Activated CD4-positive, alpha-beta T cell treated with anti-CD3 and anti-CD28 coated beads, Interleukin-2, Interleukin-4, amounts not matched to agents 100 ng/mL and 50 ng/mL, durations not matched to agents 16 hours and 8 hours (primary cell): Measurements from ENCODE around the gene PGLYRP4.
A peak's percentile ranks its signal among the peaks of the same experiment; 100 is the strongest.
"Not testable (repeated sequence)": the region's sequence is repeated elsewhere in the genome, so short reads cannot be mapped to it uniquely, and the experiment has no call there.

Experiments
- DNase-seq: peaks from one replicate; pipeline ENCODE4 v3.0.0-alpha.2; 2020; ENCODE audit warnings: low spot score

The PGLYRP4 gene

DNA sequence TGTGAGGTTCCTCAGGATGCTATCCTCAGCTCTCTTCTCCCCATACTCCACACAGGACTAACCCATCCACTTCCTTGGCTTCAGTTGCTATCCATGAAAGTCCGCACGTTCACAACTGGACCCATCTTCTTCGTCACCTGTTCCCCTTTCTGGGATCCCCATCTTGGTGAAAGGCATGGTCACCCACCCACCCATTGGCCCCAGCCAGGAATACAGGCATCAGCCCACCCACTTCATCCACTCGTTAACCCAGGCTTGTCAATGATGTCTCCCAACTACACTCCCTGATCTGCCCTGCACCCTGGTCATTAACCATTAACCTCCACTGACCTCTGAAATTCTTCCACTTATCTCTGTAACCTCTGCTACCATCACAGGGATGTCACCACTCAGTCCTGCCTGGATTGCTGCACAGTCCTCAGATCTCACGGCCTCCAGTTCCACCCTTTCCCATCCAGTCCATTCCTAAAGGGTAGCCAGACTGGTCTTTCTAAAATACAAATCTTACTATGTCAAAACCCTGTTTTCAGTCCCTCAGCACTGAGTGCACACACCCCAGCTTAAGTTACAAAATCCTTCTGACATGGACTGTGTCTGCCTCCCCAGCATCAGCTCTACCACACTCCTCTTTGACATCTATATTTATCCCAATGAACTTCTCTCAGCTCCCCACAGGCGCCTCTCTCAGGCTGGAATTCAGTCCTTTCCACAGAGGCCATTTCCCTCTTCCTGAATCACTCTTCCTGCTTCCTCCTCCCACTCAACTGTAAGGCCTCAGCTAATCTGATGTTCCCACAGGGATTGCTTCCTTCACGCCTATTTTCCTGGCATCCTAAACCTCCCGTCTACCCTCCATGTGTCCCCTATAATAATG lies 10.4 kb downstream of the PGLYRP4 start:
- no peak for DNase-seq

- DNase-seq = no peak
Measured at GRCh38 chr1:153336650-153337049, 12.0 kb downstream of the PGLYRP4 start.

DNA sequence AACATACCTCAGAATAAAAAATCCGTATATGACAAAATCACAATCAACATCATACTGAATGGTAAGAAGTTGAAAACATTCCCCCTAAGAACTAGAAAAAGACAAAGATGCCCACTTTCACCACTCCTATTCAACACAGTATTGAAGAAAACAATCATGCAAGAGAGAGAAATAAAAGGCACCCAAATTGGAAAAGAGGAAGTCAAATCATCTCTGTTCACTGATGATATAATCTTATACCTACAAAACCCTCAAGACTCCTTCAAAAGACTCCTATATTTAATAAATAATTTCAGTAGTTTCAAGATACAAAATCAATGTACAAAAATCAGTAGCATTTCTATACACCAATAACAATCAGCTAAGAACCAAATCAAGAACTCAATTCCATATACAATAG lies 14.7 kb downstream of the PGLYRP4 start:
- no peak for DNase-seq

- no peak for DNase-seq
Measured at GRCh38 chr1:153324912-153325311, 23.7 kb downstream of the PGLYRP4 start.

DNA sequence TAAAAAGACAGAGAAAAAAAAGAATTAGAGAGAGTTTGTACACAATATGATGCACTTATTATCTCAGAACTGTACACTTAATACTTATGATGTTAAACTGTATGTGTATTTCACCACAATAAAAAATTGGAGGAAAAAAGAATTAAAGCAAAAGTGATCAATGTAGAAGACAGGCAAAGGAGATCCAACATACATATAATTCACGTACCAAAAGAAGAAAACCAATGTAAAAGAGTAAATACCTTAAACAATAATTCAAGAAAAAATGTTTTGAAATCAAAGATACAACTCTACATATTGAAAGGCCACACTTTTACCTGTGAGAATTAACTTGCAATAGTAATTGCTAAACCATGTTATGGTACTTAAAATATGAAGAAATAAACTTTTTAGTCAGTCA lies 26.1 kb downstream of the PGLYRP4 start:
- DNase-seq = no peak

- DNase-seq = not testable (repeated sequence)
Measured at GRCh38 chr1:153318145-153318544, 30.5 kb downstream of the PGLYRP4 start.

DNA sequence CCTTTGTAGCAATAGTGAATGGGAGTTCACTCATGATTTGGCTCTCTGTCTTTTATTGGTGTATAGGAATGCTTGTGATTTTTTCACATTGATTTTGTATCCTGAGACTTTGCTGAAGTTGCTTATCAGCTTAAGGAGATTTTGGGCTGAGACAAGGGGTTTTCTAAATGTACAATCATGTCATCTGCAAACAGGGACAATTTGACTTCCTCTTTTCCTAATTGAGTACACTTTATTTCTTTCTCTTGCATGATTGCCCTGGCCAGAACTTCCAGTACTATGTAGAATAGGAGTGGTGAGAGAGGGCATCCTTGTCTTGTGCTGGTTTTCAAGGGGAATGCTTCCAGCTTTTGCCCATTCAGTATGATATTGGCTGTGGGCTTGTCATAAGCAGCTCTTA lies 32.6 kb downstream of the PGLYRP4 start:
- not testable (repeated sequence) for DNase-seq

DNA sequence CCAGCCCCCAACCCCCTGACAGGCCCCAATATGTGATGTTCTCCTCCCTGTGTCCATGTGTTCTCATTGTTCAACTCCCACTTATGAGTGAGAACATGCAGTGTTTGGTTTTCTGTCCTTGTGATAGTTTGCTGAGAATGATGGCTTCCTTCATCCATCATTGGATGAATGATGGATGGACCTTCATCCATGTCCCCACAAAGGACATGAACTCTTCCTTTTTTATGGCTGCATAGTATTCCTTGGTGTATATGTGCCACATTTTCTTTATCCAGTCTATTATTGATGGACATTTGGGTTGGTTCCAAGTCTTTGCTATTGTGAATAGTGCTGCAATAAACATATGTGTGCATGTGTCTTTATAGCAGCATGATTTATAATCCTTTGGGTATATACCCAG lies 34.3 kb downstream of the PGLYRP4 start:
- DNase-seq = not testable (repeated sequence)

DNA sequence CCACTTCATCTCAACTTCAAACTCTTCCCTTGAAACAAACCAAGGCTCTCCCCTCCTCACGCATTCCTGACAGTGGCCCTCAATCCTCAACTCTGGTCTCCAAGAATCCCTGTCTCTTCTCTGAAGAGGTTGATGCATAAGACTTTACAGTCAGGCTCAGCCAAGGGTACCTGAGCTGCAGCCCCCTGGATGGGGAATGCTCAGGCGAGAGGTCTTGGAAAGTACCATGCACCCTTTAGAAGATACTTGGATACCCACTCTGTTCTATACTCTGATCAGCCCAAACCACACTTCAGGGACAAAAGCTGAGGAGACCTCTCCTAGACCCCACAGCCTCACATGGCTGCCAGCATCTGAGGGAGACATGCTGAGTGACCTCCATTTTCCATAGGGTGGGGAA lies 35.4 kb downstream of the PGLYRP4 start:
- no peak for DNase-seq

- no peak for DNase-seq
Measured at GRCh38 chr1:153312570-153313186, 36.0 kb downstream of the PGLYRP4 start, which contains the start of gene PGLYRP3. Gene PGLYRP3, minus strand, starts transcription at chr1:153312952. Its CDS starts 2,287 bp downstream, at chr1:153310665.

GRCh38 chr1:153310526-153310925 lies 38.1 kb downstream of the PGLYRP4 start:
- no peak for DNase-seq

- DNase-seq = no peak
Measured at GRCh38 chr1:153309441-153309840, 39.2 kb downstream of the PGLYRP4 start.

GRCh38 chr1:153308540-153308939 lies 40.1 kb downstream of the PGLYRP4 start:
- DNase-seq = no peak

GRCh38 chr1:153307221-153307600 lies 41.4 kb downstream of the PGLYRP4 start:
- DNase-seq = no peak

- no peak for DNase-seq
Measured at GRCh38 chr1:153306303-153307220, 42.1 kb downstream of the PGLYRP4 start.

- DNase-seq = no peak
Measured at GRCh38 chr1:153305682-153306081, 43.0 kb downstream of the PGLYRP4 start.

DNA sequence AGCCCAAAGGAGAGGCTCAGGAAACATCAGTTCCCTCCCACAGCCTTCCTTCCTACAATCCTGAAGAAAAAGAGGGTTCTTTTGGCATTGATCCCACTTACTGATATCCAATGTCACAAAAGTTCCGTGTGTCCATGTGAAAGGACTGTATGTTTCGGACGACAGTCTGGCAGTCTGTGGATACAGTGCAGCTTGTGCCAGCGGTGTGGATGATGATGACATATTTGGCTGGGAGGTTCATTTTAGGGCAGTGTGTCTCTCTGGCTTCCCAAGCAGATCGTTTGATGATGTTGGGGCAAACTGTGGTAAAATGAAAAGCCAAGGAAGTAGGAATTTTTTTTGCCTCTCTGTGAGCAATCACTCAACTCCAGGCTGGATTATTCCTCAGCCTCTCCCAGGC lies 46.3 kb downstream of the PGLYRP4 start:
- DNase-seq = no peak

- peak; percentile 41 for DNase-seq
Measured at GRCh38 chr1:153293851-153294250, 54.8 kb downstream of the PGLYRP4 start.

GRCh38 chr1:153293480-153293775 lies 55.2 kb downstream of the PGLYRP4 start:
- DNase-seq = no peak

- no peak for DNase-seq
Measured at GRCh38 chr1:153292740-153293479, 55.7 kb downstream of the PGLYRP4 start.

DNA sequence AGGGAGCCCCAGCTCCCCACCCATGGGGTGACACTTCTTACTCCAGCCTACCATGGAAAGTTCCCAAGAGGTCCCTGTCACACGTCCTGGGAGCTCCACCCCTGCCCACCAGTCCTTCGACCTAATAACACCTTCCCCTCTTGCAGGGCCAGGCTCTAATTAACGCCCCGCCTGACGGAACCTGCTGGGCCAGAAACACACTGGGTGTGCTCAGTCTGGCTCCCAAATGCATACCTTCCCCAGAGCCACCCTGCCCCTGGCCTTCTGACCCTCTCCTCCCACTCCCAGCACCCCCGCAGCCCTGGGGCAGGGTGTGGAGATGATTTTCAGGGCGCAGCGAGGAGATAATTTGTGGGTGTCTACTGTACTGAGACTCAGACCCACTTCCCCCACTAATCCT lies 56.5 kb downstream of the PGLYRP4 start:
- DNase-seq = no peak

DNA sequence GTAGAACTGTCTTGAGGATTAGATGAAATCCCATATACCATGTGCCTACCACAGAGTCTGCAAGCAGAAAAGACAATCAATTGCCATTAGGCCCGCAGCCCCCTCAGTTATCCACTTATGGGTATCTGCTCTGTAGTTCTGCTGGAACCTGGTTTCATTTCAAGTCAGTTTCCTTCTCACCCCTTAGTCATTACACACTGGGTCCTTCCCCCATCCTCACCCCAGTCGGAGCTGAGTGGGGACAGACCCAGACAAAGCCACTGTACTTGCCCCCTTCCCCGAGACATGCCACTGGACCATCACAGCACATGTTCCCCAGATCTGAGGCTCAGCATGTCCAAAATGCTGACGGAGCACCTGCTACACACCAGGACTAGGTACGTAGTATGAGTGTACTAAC lies 57.1 kb downstream of the PGLYRP4 start:
- DNase-seq = peak; percentile 48
